ENCODE results near the gene CCDC196.
"Not testable (repeated sequence)": the region's sequence is repeated elsewhere in the genome, so short reads cannot be mapped to it uniquely, and the experiment has no call there.

Gene CCDC196

GRCh38 chr14:66498311-66498710 is 12.1 kb downstream of the CCDC196 start:
- Histone ChIP-seq H3K27me3 (ENCODE audit: control insufficient read depth, insufficient read depth, low read length) (no peaks in the 10 kb centered on the region), H3K4me3 (ENCODE audit: low read length) (no peak overlapping the region), H3K27ac (ENCODE audit: low read depth, low read length) (no peak overlapping the region), H3K36me3 (ENCODE audit: control insufficient read depth, insufficient read depth, low read length) (no peaks in the 10 kb centered on the region), H3K4me1 (ENCODE audit: control insufficient read depth, insufficient read depth, low read length) (no peaks in the 10 kb centered on the region), H3K9ac (ENCODE audit: low read length) (no peak overlapping the region)

- Histone ChIP-seq H3K4me3 (ENCODE audit: low read length) (no peak overlapping the region), H3K9ac (ENCODE audit: low read length) (no peak overlapping the region), H3K36me3 (ENCODE audit: control insufficient read depth, insufficient read depth, low read length) (no peaks in the 10 kb centered on the region), H3K4me1 (ENCODE audit: control insufficient read depth, insufficient read depth, low read length) (no peaks in the 10 kb centered on the region), H3K27me3 (ENCODE audit: control insufficient read depth, insufficient read depth, low read length) (no peaks in the 10 kb centered on the region), H3K27ac (ENCODE audit: low read depth, low read length) (no peak overlapping the region)
Measured at GRCh38 chr14:66501592-66501991, 15.4 kb downstream of the CCDC196 start.

DNA sequence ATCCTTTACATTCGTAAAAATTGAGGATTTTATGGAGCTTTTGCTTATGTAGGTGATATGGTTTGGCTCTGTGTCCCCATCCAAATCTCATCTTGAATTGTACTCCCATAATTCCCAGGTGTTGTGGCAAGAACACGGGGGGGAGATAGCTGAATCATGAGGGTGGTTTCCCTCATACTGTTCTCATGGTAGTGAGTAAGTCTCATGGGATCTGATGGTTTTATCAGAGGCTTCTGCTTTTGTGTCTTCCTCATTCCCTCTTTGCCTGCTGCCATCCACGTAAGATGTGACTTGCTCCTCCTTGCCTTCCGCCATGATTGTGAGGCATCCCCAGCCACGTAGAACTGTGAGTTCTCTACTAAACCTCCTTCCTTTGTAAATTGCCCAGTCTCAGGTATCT is 16.7 kb downstream of the CCDC196 start:
- not testable (repeated sequence) for H3K36me3 ChIP-seq (ENCODE audit: control insufficient read depth, insufficient read depth, low read length); H3K4me3 ChIP-seq (ENCODE audit: low read length); H3K9ac ChIP-seq (ENCODE audit: low read length); H3K27me3 ChIP-seq (ENCODE audit: control insufficient read depth, insufficient read depth, low read length); H3K4me1 ChIP-seq (ENCODE audit: control insufficient read depth, insufficient read depth, low read length); H3K27ac ChIP-seq (ENCODE audit: low read depth, low read length)

GRCh38 chr14:66503532-66503931 is 17.4 kb downstream of the CCDC196 start:
- no peaks in the 10 kb centered on the region for H3K36me3 ChIP-seq (ENCODE audit: control insufficient read depth, insufficient read depth, low read length)
- H3K9ac ChIP-seq (ENCODE audit: low read length) = no peak overlapping the region
- no peaks in the 10 kb centered on the region for H3K27me3 ChIP-seq (ENCODE audit: control insufficient read depth, insufficient read depth, low read length)
- H3K4me1 ChIP-seq (ENCODE audit: control insufficient read depth, insufficient read depth, low read length) = no peaks in the 10 kb centered on the region
- no peak overlapping the region for H3K27ac ChIP-seq (ENCODE audit: low read depth, low read length)
- H3K4me3 ChIP-seq (ENCODE audit: low read length) = no peak overlapping the region

DNA sequence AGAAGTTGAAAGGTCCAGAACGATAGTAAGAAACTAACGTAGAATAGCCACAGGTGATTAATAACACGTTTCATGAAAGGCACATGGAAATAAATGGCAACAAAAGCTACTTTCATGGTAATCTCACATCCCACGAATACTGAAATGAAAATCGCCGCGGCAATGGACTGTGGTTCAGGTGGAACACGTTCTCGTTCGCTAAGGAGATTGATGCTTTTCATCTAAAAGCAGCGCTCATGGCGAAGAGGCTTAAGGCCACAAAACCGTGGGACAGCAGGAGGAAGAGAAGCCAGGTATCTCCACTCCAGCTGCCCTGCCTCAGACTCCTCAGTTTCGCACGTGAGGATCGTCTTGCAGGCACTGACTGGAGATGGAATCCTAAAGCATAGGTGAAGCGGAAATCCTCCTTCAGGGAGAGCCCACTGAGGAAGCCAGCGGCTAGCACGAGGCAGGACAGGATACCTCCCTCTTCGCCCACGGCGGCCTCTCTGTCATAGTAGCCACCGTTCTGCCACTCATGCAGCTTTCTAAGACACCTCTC is 21.1 kb downstream of the CCDC196 start:
- H3K9ac ChIP-seq (ENCODE audit: low read length) = peak overlapping the region; percentile 4
- no peaks in the 10 kb centered on the region for H3K36me3 ChIP-seq (ENCODE audit: control insufficient read depth, insufficient read depth, low read length)
- H3K27me3 ChIP-seq (ENCODE audit: control insufficient read depth, insufficient read depth, low read length) = no peaks in the 10 kb centered on the region
- H3K27ac ChIP-seq (ENCODE audit: low read depth, low read length) = peak overlapping the region; percentile 80
- H3K4me1 ChIP-seq (ENCODE audit: control insufficient read depth, insufficient read depth, low read length) = peaks cover 3% of the 10 kb centered on the region
- H3K4me3 ChIP-seq (ENCODE audit: low read length) = peak overlapping the region; percentile 99

DNA sequence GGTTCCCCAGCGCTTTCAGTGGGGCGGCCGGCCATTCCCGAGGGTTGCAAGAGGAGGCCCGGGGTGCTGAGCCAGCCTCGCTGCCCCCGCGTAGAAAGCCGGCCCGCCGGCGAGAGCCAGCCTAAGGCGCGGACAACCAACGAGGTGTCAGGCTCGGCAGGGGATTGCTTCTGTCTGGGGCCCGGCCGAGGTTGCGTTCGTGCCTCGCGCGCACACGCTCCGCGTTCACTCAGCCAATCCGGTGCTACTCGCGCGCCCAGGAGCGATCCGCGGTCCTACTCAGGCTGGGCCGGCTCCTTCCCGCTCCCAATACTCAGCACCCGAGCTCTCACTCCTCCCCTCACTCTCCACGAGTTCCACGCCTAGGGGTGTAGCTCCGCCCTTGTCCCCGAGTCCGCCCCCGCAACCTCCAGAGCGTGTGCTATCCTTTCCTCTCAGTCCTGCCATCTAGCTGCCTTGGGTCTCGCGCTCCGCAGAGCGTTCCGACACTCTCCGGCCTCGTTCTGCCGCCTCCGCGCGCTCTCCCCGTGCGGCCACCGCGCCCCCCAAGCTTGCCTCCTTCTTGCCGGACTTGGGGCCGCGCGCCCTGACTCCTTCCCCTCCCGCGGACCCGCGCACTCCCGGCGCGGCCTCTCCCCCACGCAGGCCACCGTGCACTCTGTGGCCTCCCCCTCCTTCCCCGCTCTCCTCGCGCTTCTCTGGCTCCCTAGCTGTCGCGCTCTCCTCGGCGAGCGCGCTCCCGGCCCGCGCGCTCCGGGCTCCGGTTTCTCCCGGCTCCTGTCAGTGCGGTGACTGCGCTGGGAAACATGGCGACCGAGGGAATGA is 21.8 kb downstream of the CCDC196 start, which contains the start of gene GPHN:
Gene GPHN (plus strand): TSS at position 426 of the 825 bp plus-strand sequence.
- Histone ChIP-seq H3K27me3 (ENCODE audit: control insufficient read depth, insufficient read depth, low read length) (no peaks in the 10 kb centered on the region), H3K9ac (ENCODE audit: low read length) (peak within 1 kb of the TSS; percentile 76), H3K27ac (ENCODE audit: low read depth, low read length) (peak within 1 kb of the TSS; percentile 88), H3K4me1 (ENCODE audit: control insufficient read depth, insufficient read depth, low read length) (peaks cover 3% of the 10 kb centered on the region), H3K36me3 (ENCODE audit: control insufficient read depth, insufficient read depth, low read length) (no peaks in the 10 kb centered on the region), H3K4me3 (ENCODE audit: low read length) (peak within 1 kb of the TSS; percentile 99)

- Histone ChIP-seq H3K36me3 (ENCODE audit: control insufficient read depth, insufficient read depth, low read length) (no peaks in the 10 kb centered on the region), H3K4me1 (ENCODE audit: control insufficient read depth, insufficient read depth, low read length) (peaks cover 3% of the 10 kb centered on the region), H3K27me3 (ENCODE audit: control insufficient read depth, insufficient read depth, low read length) (no peaks in the 10 kb centered on the region), H3K9ac (ENCODE audit: low read length) (peak overlapping the region; percentile 76), H3K4me3 (ENCODE audit: low read length) (peak overlapping the region; percentile 99), H3K27ac (ENCODE audit: low read depth, low read length) (peak overlapping the region; percentile 88)
Measured at GRCh38 chr14:66508547-66508845, 22.3 kb downstream of the CCDC196 start.

- no peaks in the 10 kb centered on the region for H3K27me3 ChIP-seq (ENCODE audit: control insufficient read depth, insufficient read depth, low read length)
- H3K4me1 ChIP-seq (ENCODE audit: control insufficient read depth, insufficient read depth, low read length) = peaks cover 3% of the 10 kb centered on the region
- peak overlapping the region; percentile 88 for H3K27ac ChIP-seq (ENCODE audit: low read depth, low read length)
- H3K4me3 ChIP-seq (ENCODE audit: low read length) = peak overlapping the region; percentile 99
- H3K9ac ChIP-seq (ENCODE audit: low read length) = peak overlapping the region; percentile 24
- no peaks in the 10 kb centered on the region for H3K36me3 ChIP-seq (ENCODE audit: control insufficient read depth, insufficient read depth, low read length)
Measured at GRCh38 chr14:66508846-66509621, 22.9 kb downstream of the CCDC196 start.

GRCh38 chr14:66509874-66510273 is 23.7 kb downstream of the CCDC196 start:
- H3K27ac ChIP-seq (ENCODE audit: low read depth, low read length) = no peak overlapping the region
- H3K36me3 ChIP-seq (ENCODE audit: control insufficient read depth, insufficient read depth, low read length) = no peaks in the 10 kb centered on the region
- H3K9ac ChIP-seq (ENCODE audit: low read length) = no peak overlapping the region
- peaks cover 3% of the 10 kb centered on the region for H3K4me1 ChIP-seq (ENCODE audit: control insufficient read depth, insufficient read depth, low read length)
- H3K27me3 ChIP-seq (ENCODE audit: control insufficient read depth, insufficient read depth, low read length) = no peaks in the 10 kb centered on the region
- H3K4me3 ChIP-seq (ENCODE audit: low read length) = peak overlapping the region; percentile 99

DNA sequence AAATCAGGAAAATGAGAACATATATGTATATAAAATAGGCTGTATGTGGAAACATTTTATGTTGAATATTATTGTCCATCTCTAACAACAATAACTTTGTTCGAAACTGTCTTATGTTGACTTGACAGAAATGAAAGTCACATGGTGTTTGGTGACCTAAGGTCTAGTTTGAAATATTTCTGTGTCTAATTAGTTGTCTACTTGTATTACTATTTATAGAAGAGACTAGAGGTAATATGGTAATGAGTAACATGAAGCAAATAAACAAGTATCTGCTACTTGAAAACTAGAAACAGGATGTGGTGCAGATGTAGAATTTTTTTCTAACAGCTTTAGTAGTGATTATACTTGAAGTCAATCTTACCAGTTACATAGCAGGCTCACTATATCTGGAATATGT is 25.7 kb downstream of the CCDC196 start:
- H3K27me3 ChIP-seq (ENCODE audit: control insufficient read depth, insufficient read depth, low read length) = no peaks in the 10 kb centered on the region
- no peak overlapping the region for H3K4me3 ChIP-seq (ENCODE audit: low read length)
- no peak overlapping the region for H3K27ac ChIP-seq (ENCODE audit: low read depth, low read length)
- peaks cover 3% of the 10 kb centered on the region for H3K4me1 ChIP-seq (ENCODE audit: control insufficient read depth, insufficient read depth, low read length)
- no peak overlapping the region for H3K9ac ChIP-seq (ENCODE audit: low read length)
- H3K36me3 ChIP-seq (ENCODE audit: control insufficient read depth, insufficient read depth, low read length) = no peaks in the 10 kb centered on the region

GRCh38 chr14:66514213-66514612 is 28.0 kb downstream of the CCDC196 start:
- no peak overlapping the region for H3K4me3 ChIP-seq (ENCODE audit: low read length)
- no peak overlapping the region for H3K9ac ChIP-seq (ENCODE audit: low read length)
- H3K36me3 ChIP-seq (ENCODE audit: control insufficient read depth, insufficient read depth, low read length) = no peaks in the 10 kb centered on the region
- peaks cover 3% of the 10 kb centered on the region for H3K4me1 ChIP-seq (ENCODE audit: control insufficient read depth, insufficient read depth, low read length)
- no peak overlapping the region for H3K27ac ChIP-seq (ENCODE audit: low read depth, low read length)
- H3K27me3 ChIP-seq (ENCODE audit: control insufficient read depth, insufficient read depth, low read length) = no peaks in the 10 kb centered on the region

- no peaks in the 10 kb centered on the region for H3K27me3 ChIP-seq (ENCODE audit: control insufficient read depth, insufficient read depth, low read length)
- no peaks in the 10 kb centered on the region for H3K4me1 ChIP-seq (ENCODE audit: control insufficient read depth, insufficient read depth, low read length)
- no peak overlapping the region for H3K4me3 ChIP-seq (ENCODE audit: low read length)
- H3K9ac ChIP-seq (ENCODE audit: low read length) = no peak overlapping the region
- H3K27ac ChIP-seq (ENCODE audit: low read depth, low read length) = no peak overlapping the region
- no peaks in the 10 kb centered on the region for H3K36me3 ChIP-seq (ENCODE audit: control insufficient read depth, insufficient read depth, low read length)
Measured at GRCh38 chr14:66530526-66530925, 44.4 kb downstream of the CCDC196 start.

Data from rectal smooth muscle tissue (tissue), 1 donor.